ENCODE data around the gene B3GLCT. TPM values are rescaled to one million over a fixed set of nuclear protein-coding genes. Genes with fewer than 3 reads are reported as not detected.
"Not testable (repeated sequence)": the region's sequence is repeated elsewhere in the genome, so short reads cannot be mapped to it uniquely, and the experiment has no call there.

B3GLCT gene
- total RNA-seq, 2 donors from 2014 or later, result 9.3 to 10.4 TPM

DNA sequence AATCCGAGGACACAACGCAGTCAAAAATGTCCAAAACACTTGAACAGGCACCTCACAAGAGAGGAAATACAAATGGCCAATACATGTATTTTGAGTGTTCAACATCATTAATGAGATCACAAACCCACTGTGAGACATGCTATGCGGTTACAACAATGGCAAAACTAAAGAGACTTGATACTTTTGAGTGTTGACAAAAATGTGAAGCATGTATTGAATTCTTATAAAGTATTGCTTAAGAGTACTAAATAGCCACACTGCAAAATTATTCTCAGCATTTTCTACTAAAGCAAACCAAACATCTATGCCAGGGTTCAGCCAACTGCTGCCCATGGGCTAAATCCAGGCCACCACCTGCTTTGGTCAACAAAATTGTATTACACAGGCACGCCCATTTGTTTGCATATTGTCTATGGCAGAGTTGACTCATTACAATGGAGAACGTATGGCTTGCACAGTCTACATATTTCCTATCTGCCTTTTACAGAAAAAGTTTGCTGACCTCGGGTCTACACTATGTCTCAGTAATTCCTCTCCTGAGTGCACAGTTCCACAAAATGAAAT is 135.3 kb downstream of the B3GLCT start:
- ATAC-seq (ENCODE audit: insufficient number of reproducible peaks, low FRiP score, low read depth) (no peak), DNase-seq (ENCODE audit: low spot score) (no peak)
- Histone ChIP-seq H3K9me3 (peaks cover 5% of the 10 kb centered on the region), H3K27ac (no peak overlapping the region), H3K4me1 (ENCODE audit: control insufficient read depth in 1 of 2, low read depth in 2 of 2) (no peaks in the 10 kb centered on the region), H3K36me3 (no peaks in the 10 kb centered on the region), H3K27me3 (replicated peaks; ENCODE audit: insufficient read depth) (no peaks in the 10 kb centered on the region), H3K4me3 (no peak overlapping the region)
- TF ChIP-seq CTCF (IDR thresholded peaks at IDR 0.05), result no peak

DNA sequence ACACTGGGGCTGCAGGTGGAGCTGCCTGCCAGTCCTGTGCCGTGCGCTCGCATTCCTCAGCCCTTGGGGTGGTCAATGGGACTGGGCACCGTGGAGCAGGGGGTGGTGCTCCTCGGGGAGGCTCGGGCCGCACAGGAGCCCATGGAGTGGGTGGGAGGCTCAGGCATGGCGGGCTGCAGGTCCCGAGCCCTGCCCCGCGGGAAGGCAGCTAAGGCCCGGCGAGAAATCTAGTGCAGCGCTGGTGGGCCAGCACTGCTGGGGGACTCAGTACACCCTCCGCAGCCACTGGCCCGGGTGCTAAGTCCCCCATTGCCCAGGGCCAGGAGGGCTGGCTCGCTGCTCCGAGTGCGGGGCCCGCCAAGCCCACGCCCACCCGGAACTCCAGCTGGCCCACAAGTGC is 139.8 kb downstream of the B3GLCT start:
- H3K9me3 ChIP-seq, result peaks cover 12% of the 10 kb centered on the region
- H3K27ac ChIP-seq; H3K27me3 ChIP-seq (replicated peaks; ENCODE audit: insufficient read depth); H3K36me3 ChIP-seq; H3K4me3 ChIP-seq; ATAC-seq (ENCODE audit: insufficient number of reproducible peaks, low FRiP score, low read depth); H3K4me1 ChIP-seq (ENCODE audit: control insufficient read depth in 1 of 2, low read depth in 2 of 2); DNase-seq (ENCODE audit: low spot score): not testable (repeated sequence)

- not testable (repeated sequence) for DNase-seq (ENCODE audit: low spot score); H3K4me1 ChIP-seq (ENCODE audit: control insufficient read depth in 1 of 2, low read depth in 2 of 2); H3K4me3 ChIP-seq; H3K27ac ChIP-seq; ATAC-seq (ENCODE audit: insufficient number of reproducible peaks, low FRiP score, low read depth); H3K27me3 ChIP-seq (replicated peaks; ENCODE audit: insufficient read depth); H3K36me3 ChIP-seq
- peaks cover 12% of the 10 kb centered on the region for H3K9me3 ChIP-seq
These were observed 141.1 kb downstream of the B3GLCT start for GRCh38 chr13:31340848-31341247.

- H3K36me3 ChIP-seq, result no peaks in the 10 kb centered on the region
- H3K4me1 ChIP-seq (ENCODE audit: control insufficient read depth in 1 of 2, low read depth in 2 of 2), result no peaks in the 10 kb centered on the region
- H3K4me3 ChIP-seq, result no peak overlapping the region
- no peaks in the 10 kb centered on the region for H3K9me3 ChIP-seq
- DNase-seq (ENCODE audit: low spot score) (no peak), ATAC-seq (ENCODE audit: insufficient number of reproducible peaks, low FRiP score, low read depth) (no peak)
- H3K27me3 ChIP-seq (replicated peaks; ENCODE audit: insufficient read depth), result no peaks in the 10 kb centered on the region
- no peak overlapping the region for H3K27ac ChIP-seq
- no peak for TF ChIP-seq CTCF (IDR thresholded peaks at IDR 0.05)
These were observed 147.1 kb downstream of the B3GLCT start for GRCh38 chr13:31346891-31347290.

GRCh38 chr13:31349156-31349555 is 149.4 kb downstream of the B3GLCT start:
- no peaks in the 10 kb centered on the region for H3K4me1 ChIP-seq (ENCODE audit: control insufficient read depth in 1 of 2, low read depth in 2 of 2)
- no peaks in the 10 kb centered on the region for H3K27me3 ChIP-seq (replicated peaks; ENCODE audit: insufficient read depth)
- H3K27ac ChIP-seq, result no peak overlapping the region
- no peaks in the 10 kb centered on the region for H3K36me3 ChIP-seq
- H3K9me3 ChIP-seq, result no peaks in the 10 kb centered on the region
- no peak for TF ChIP-seq CTCF (IDR thresholded peaks at IDR 0.05)
- DNase-seq (ENCODE audit: low spot score), result no peak
- no peak for ATAC-seq (ENCODE audit: insufficient number of reproducible peaks, low FRiP score, low read depth)
- no peak overlapping the region for H3K4me3 ChIP-seq

GRCh38 chr13:31350560-31350959 is 150.8 kb downstream of the B3GLCT start:
- Histone ChIP-seq H3K4me1 (ENCODE audit: control insufficient read depth in 1 of 2, low read depth in 2 of 2) (no peaks in the 10 kb centered on the region), H3K27me3 (replicated peaks; ENCODE audit: insufficient read depth) (no peaks in the 10 kb centered on the region), H3K4me3 (no peak overlapping the region), H3K36me3 (no peaks in the 10 kb centered on the region), H3K27ac (no peak overlapping the region), H3K9me3 (peaks cover 4% of the 10 kb centered on the region)
- no peak for DNase-seq (ENCODE audit: low spot score)
- ATAC-seq (ENCODE audit: insufficient number of reproducible peaks, low FRiP score, low read depth), result no peak
- TF ChIP-seq CTCF (IDR thresholded peaks at IDR 0.05), result no peak

All from thoracic aorta (tissue), 2 donors.